HUES48 (cell line): ENCODE results near the gene TUBA3D.
"Not testable (repeated sequence)": the region's sequence is repeated elsewhere in the genome, so short reads cannot be mapped to it uniquely, and the experiment has no call there.

ENCODE experiments used
- H3K27ac ChIP-seq: one replicate; pipeline ENCODE4 v1.7.0; 2013; ENCODE audit warnings: low read depth, low read length, inconsistent platforms
- H3K27me3 ChIP-seq: 2 replicates; pipeline ENCODE4 v1.6.1; 2013; ENCODE audit warnings: mild to moderate bottlenecking, low read length; ENCODE audit not compliant: control insufficient read depth, insufficient read depth
- H3K36me3 ChIP-seq: 2 replicates; pipeline ENCODE4 v1.6.1; 2013; ENCODE audit warnings: low read length; ENCODE audit not compliant: control insufficient read depth, insufficient read depth
- H3K4me1 ChIP-seq: 2 replicates; pipeline ENCODE4 v1.6.1; 2013; ENCODE audit warnings: mild to moderate bottlenecking, low read length; ENCODE audit not compliant: control insufficient read depth, insufficient read depth
- H3K4me3 ChIP-seq: 2 replicates; pipeline ENCODE4 v1.5.1; 2013; ENCODE audit warnings: mild to moderate bottlenecking, low read depth, low read length
- H3K9ac ChIP-seq: 2 replicates; pipeline ENCODE4 v1.6.1; 2013; ENCODE audit warnings: mild to moderate bottlenecking, low read depth, low read length, moderate library complexity
- H3K9me3 ChIP-seq: 2 replicates; pipeline ENCODE4 v1.6.1; 2013; ENCODE audit warnings: low read length; ENCODE audit not compliant: control insufficient read depth, insufficient read depth

The TUBA3D gene

GRCh38 chr2:131529864-131530445 lies 54.0 kb downstream of the TUBA3D start:
- H3K4me1 ChIP-seq, H3K27me3 ChIP-seq, H3K9me3 ChIP-seq, H3K36me3 ChIP-seq, H3K9ac ChIP-seq, H3K27ac ChIP-seq, H3K4me3 ChIP-seq: not testable (repeated sequence)

GRCh38 chr2:131530626-131531344 lies 54.9 kb downstream of the TUBA3D start:
- H3K36me3 ChIP-seq, H3K4me1 ChIP-seq, H3K9ac ChIP-seq, H3K27ac ChIP-seq, H3K27me3 ChIP-seq, H3K4me3 ChIP-seq, H3K9me3 ChIP-seq: not testable (repeated sequence)

GRCh38 chr2:131531547-131532185 lies 55.7 kb downstream of the TUBA3D start:
- H3K4me3 ChIP-seq, H3K9ac ChIP-seq, H3K27me3 ChIP-seq, H3K27ac ChIP-seq, H3K9me3 ChIP-seq, H3K4me1 ChIP-seq, H3K36me3 ChIP-seq: not testable (repeated sequence)
